ENCODE measurements around the gene DGCR8.

The DGCR8 gene

DNA sequence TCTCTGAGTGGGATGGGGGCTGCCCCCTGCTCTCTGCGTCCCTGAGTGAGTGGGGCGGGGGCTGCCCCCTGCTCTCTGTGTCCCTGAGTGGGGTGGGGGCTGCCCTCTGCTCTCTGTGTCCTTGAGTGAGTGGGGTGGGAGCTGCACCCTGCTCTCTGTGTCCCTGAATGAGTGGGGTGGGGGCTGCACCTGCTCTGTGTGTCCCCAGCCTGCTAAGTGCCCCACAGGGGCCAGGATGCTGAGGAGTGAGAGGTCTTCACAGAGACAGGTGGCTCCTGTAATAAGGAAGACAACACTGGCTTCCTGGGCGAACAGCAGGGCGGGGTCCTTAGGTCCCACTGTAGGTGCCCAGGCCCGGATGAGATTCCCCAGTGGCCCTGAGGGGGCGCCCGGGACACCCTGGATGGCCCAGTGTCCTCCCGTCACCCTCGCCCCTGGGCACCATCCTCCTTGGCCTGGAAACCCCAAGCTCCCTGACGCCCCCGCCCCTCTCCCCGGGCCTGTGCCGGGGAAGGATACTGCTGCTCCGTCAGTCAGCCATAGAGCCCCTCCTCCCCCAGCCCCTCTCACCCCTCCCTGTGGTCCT is 74.7 kb downstream of the DGCR8 start:
- TF ChIP-seq, protein P1, sequence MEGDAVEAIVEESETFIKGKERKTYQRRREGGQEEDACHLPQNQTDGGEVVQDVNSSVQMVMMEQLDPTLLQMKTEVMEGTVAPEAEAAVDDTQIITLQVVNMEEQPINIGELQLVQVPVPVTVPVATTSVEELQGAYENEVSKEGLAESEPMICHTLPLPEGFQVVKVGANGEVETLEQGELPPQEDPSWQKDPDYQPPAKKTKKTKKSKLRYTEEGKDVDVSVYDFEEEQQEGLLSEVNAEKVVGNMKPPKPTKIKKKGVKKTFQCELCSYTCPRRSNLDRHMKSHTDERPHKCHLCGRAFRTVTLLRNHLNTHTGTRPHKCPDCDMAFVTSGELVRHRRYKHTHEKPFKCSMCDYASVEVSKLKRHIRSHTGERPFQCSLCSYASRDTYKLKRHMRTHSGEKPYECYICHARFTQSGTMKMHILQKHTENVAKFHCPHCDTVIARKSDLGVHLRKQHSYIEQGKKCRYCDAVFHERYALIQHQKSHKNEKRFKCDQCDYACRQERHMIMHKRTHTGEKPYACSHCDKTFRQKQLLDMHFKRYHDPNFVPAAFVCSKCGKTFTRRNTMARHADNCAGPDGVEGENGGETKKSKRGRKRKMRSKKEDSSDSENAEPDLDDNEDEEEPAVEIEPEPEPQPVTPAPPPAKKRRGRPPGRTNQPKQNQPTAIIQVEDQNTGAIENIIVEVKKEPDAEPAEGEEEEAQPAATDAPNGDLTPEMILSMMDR (conservative IDR thresholded peaks at IDR 0.05; ENCODE audit: low read depth, low read length), result peak; percentile 7
- no peak for DNase-seq (ENCODE audit: low read depth)
- H3K4me3 ChIP-seq (ENCODE audit: low read depth, low read length), result no peak overlapping the region

DNA sequence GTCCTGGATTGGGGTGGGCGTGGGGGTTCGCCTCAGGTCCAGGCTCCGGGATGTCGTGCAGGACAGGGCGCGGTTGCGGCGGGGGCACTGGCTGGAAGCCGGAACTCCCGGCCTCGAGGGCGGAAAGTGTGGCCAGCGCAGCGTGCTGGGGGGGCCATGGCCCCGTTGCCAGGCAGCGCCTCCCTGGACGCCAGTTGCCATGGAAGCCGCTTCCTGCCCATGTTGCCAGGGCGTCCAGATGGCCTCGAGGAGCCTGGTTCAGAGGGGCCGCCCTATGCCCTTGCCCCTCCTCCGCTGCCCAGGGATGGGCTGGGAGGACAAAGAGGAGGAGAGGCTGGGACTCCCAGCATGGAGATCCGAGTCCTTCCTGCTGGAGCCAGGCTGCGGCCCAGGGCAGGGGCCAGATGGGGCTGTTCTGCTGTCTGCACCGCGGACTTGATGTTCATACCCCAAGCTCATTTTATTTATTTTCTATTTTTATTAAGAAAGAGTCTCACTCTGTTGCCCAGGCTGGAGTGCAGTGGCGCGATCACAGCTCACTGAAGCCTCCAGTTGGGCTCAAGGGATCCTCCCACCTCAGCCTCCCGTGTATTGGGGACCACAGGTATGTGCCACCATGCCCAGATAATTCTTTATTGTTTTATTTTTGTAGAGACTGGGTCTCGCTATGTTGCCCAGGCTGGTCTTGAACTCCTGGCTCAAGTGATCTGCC is 75.4 kb downstream of the DGCR8 start:
- peak; percentile 50 for DNase-seq (ENCODE audit: low read depth)
- H3K4me3 ChIP-seq (ENCODE audit: low read depth, low read length), result no peak overlapping the region

DNA sequence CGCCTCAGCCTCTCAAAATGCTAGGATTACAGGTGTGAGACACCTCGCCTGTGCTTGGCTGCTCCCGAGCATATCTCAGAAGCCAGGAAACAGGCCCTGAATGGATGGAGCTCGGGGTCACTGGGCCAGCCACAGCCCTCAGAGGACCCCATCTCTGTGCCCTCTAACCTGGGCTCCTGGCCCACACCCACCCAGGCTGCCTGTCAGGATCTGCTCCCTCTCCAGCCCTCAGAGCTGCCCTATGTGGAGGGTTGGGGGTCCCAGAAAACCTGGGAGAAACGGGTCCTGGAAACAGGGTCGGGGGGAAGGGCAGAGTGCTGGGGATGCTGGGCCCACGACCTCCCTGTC is 76.0 kb downstream of the DGCR8 start:
- DNase-seq (ENCODE audit: low read depth), result no peak
- no peak overlapping the region for H3K4me3 ChIP-seq (ENCODE audit: low read depth, low read length)
- TF ChIP-seq, protein P1 (conservative IDR thresholded peaks at IDR 0.05; ENCODE audit: low read depth, low read length), result no peak

More for the DNA sequence above, 75.4 kb downstream of the DGCR8 start:
- TF ChIP-seq, protein P1 (conservative IDR thresholded peaks at IDR 0.05; ENCODE audit: low read depth, low read length), result no peak

DNA sequence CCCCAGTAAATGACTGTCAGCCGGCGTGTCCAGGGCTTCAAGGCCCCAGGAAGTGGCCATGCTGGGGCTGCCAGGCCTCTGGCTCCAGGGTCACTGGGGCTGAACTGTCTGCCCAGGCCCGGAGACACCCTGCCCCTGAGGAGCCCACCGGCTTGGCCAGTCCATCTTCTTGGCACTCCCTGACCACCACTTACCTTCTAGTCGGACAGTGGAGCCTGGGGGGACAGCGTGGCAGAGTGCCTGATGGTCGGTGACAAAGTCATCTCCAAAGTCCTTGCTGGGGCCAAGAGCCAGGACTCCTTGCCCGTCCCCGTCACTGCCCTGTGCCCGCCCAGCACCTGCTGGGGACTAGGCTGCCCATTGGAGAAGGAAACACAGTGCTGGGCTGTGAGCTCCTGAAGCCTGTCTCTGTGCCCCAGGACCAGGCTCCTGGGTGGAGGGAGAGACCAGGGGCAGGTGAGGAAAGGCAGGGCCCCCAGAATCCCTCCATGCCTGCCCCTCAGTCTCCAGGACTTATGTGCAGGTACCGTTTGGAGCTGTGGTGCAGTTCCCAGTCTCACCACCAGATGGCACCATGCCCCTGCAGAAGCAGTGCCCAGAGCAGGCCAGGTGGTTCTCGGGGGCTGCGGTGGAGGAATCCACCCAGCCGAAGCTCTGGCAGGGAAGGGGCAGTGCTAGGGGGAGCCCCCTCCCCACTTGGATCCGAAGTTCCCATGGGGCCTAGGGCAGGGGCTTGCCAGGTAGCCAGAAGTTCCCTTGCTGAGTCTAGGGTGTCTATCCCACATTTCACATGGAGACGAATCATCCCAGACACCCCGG is 76.8 kb downstream of the DGCR8 start:
- TF ChIP-seq, protein P1 (conservative IDR thresholded peaks at IDR 0.05; ENCODE audit: low read depth, low read length), result peak; percentile 97
- DNase-seq (ENCODE audit: low read depth), result peak; percentile 82
- no peak overlapping the region for H3K4me3 ChIP-seq (ENCODE audit: low read depth, low read length)

DNA sequence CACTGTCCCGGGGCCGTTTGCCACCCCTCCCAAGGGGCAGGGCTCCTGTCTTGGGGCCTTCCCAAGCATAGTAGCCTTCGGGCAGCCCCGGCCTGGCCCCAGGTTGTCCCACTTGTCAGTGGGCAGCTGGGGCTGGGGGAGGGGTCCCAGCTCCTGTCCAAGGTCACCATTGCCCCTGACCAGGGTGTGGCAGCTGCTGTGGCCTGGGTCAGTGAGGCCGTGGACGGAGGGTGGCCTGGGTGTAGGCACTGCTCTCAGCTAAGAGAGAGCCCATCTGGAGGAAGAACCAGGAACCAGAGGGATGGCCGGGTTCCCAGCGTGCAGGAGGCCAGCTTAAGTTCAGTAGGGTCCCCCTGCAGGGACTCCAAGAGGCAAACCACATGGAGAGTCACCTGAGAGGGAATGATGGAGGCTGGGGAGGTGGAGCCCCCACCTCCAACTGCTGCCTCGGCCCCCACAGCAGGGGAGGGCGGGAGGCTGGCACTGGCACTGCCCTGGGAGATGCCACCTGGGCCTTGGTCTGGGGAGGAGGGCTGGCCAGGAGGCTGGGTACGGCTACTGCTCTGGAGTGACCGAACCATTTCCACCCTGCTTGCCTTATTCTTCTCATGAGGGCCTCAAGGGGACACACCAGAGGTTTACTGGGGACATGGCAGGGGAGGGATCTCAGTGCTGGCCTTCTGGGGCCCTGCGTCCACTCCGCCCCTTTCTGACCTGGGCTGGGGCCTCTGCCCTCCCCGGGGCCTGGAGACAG is 77.6 kb downstream of the DGCR8 start:
- no peak overlapping the region for H3K4me3 ChIP-seq (ENCODE audit: low read depth, low read length)
- DNase-seq (ENCODE audit: low read depth), result no peak
- TF ChIP-seq, protein P1 (conservative IDR thresholded peaks at IDR 0.05; ENCODE audit: low read depth, low read length), result no peak

DNA sequence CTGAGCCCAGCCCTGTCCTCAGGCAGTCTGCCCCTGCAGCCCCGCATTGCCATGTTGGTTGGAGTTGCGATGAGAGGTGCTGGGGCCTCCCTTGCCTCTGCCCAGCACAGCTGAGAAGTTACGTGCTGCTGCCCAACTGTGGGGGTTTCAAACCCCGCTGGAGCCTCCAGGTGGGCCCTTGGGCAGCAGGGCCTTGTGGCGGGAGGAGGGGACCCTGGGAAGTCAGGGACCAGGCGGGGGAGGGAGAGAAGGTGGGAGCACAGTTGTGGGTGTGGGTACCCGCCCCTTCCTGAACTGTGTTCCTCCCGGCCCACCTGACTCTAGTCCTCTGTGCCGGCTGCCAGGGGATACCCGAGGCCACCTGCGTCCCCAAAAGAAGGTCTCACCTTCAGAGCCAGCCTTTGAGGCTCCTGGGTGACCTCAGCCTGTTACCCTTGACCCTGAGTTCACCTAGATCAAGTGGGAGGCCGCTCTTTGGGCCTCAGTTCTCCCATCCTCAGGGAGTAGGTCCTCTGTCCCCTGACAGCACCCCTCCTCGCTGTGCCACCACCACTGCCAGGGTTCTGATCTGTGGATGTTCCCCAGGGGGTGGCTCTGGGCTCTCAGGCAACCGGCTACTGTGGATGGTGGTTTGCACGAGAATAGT is 78.5 kb downstream of the DGCR8 start:
- H3K4me3 ChIP-seq (ENCODE audit: low read depth, low read length), result no peak overlapping the region
- TF ChIP-seq, protein P1 (conservative IDR thresholded peaks at IDR 0.05; ENCODE audit: low read depth, low read length), result no peak
- DNase-seq (ENCODE audit: low read depth), result no peak

All from choroid plexus epithelial cell (primary cell).